T-cell (primary cell): ENCODE measurements around the gene MKNK1. TPM values are rescaled to one million over a fixed set of nuclear protein-coding genes. Genes with fewer than 3 reads are reported as not detected.
A peak's percentile ranks its signal among the peaks of the same experiment; 100 is the strongest.

Experiments used
- ATAC-seq, 4 experiments: fragments of 200-7000 bp in 3 of 4; fragments of 150-1000 bp in 1 of 4; cut with Tn5 transposase; replicated peaks in 1 of 4; 1 replicate in 3 of 4; 2 replicates in 1 of 4; pipeline ENCODE4 v1.10.0; 2021; ENCODE audit warnings: moderate library complexity in 3 of 4, mild to moderate bottlenecking in 2 of 4, moderate number of reproducible peaks in 1 of 4
- CTCF ChIA-PET, 2 donors: fragments of 300-600 bp; sonication (Branson Sonifier 250); formaldehyde crosslinking; loops; one replicate each; lab custom pipeline; 2022; ENCODE audit warnings: antibody characterized with exemption in 2 of 2; lab: Charles Lee
- POLR2A ChIA-PET, 2 donors: fragments of 300-600 bp; sonication (Branson Sonifier 250); formaldehyde crosslinking; loops; one replicate each; lab custom pipeline; 2022; ENCODE audit warnings: antibody characterized with exemption in 2 of 2; lab: Charles Lee
- DNase-seq, 35 experiments: peaks; one replicate each; pipeline versions ENCODE4 v3.0.0 to v3.0.0-alpha.2; 2013 to 2023
- H3K27ac ChIP-seq: one replicate; pipeline ENCODE4 v1.5.1; 2013; ENCODE audit warnings: low read length
- H3K27me3 ChIP-seq, 2 experiments: replicated peaks in 1 of 2; 1 replicate in 1 of 2; 2 replicates in 1 of 2; pipeline versions ENCODE4 v1.6.1 to v1.7.0; 2013; ENCODE audit warnings: low read length in 1 of 2, mixed read lengths in 1 of 2; ENCODE audit not compliant: control insufficient read depth in 2 of 2, insufficient read depth in 2 of 2; ENCODE audit errors: extremely low read depth in 1 of 2
- H3K36me3 ChIP-seq, 2 donors: 1 replicate in 1 of 2; 2 replicates in 1 of 2; pipeline versions ENCODE4 v1.6.1 to v1.7.0; 2013; ENCODE audit warnings: low read length in 1 of 2; ENCODE audit not compliant: control insufficient read depth in 2 of 2, insufficient read depth in 1 of 2; ENCODE audit errors: extremely low read depth in 1 of 2
- H3K4me1 ChIP-seq, 2 experiments: 1 replicate in 1 of 2; 2 replicates in 1 of 2; pipeline versions ENCODE4 v1.6.1 to v1.7.0; 2013; ENCODE audit warnings: low read length in 2 of 2, mixed read lengths in 1 of 2; ENCODE audit not compliant: insufficient read depth in 2 of 2, control insufficient read depth in 1 of 2; ENCODE audit errors: extremely low read depth in 1 of 2
- H3K4me3 ChIP-seq, 2 donors: 1 replicate in 1 of 2; 2 replicates in 1 of 2; pipeline versions ENCODE4 v1.5.1 to v1.7.0; 2013; ENCODE audit warnings: mild to moderate bottlenecking in 2 of 2, low read length in 1 of 2, moderate library complexity in 1 of 2; ENCODE audit not compliant: control insufficient read depth in 1 of 2; ENCODE audit errors: extremely low read depth in 1 of 2
- H3K9me3 ChIP-seq: 2 replicates; pipeline ENCODE4 v1.7.0; 2013
- H3K27ac Mint-ChIP-seq, 2 donors: one replicate each; pipeline ENCODE4 v1.8.0; 2020 to 2021; ENCODE audit warnings: mild to moderate bottlenecking in 2 of 2, mixed read lengths in 2 of 2
- H3K27me3 Mint-ChIP-seq, 2 donors: one replicate each; pipeline ENCODE4 v1.8.0; 2021 to 2022; ENCODE audit warnings: mixed read lengths in 2 of 2
- H3K36me3 Mint-ChIP-seq: one replicate; pipeline ENCODE4 v1.8.0; 2021; ENCODE audit warnings: mixed read lengths
- H3K4me1 Mint-ChIP-seq, 3 donors: one replicate each; pipeline ENCODE4 v1.8.0; 2020 to 2022; ENCODE audit warnings: mixed read lengths in 3 of 3, mild to moderate bottlenecking in 1 of 3
- H3K4me3 Mint-ChIP-seq, 3 donors: one replicate each; pipeline ENCODE4 v1.8.0; 2020 to 2022; ENCODE audit warnings: mild to moderate bottlenecking in 3 of 3, mixed read lengths in 3 of 3, moderate library complexity in 3 of 3
- H3K9me3 Mint-ChIP-seq, 3 donors: one replicate each; pipeline ENCODE4 v1.8.0; 2020 to 2022; ENCODE audit warnings: mixed read lengths in 3 of 3
- WGBS: methylation state at CpG from one replicate; pipeline ENCODE4 v1.1.5; 2013; ENCODE audit warnings: missing lambda C conversion rate; ENCODE audit not compliant: insufficient coverage; 5-methylcytosine and 5-hydroxymethylcytosine counted together
- total RNA-seq, 35 experiments: library from RNA in 6 of 35; stranded (reverse) in 6 of 35; fragments of 120-200 nt in 1 of 35; gene quantifications; one replicate each; pipeline versions ENCODE4 v1.2.1 to v1.2.4 and lab custom pipeline; 2013 to 2026

Gene MKNK1
- total RNA-seq, 5 donors from 2014 or later (not counting 1 experiment from before 2014, with no cell fraction given) = 41.4 to 54.5 (median 52.7) TPM

DNA sequence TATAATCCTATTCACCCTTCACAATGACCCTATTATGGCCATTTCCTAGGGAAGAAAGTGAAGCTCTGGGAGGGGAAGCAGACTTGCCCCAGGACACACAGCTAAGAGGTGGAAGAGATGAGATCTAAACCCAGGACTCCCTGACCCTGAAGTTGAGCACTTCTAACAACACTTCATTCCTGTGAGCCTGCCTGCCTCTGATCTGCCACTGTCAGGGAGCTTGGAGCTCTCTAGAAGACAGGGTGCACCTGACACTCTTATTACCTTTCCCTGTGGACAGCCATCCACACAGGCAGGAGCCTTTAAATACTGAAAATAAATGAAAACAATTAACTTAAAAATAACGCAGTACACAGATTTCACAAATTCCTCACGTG, 599 bp downstream of the MKNK1 start:
- ATAC-seq (peak in 2 of 4 experiments; percentile 3), DNase-seq (peak in 1 of 35 experiments; percentile 26)
- Mint-ChIP-seq H3K4me3 (peak overlapping the region; percentile 90 to 93 (median 92)), H3K27me3 (no peaks in the 10 kb centered on the region), H3K27ac (peak overlapping the region; percentile 87 to 95), H3K9me3 (no peaks in the 10 kb centered on the region), H3K4me1 (peaks cover 67 to 76% (median 71%) of the 10 kb centered on the region in 3 donors), H3K36me3 (peaks cover 11% of the 10 kb centered on the region)
- no peaks in the 10 kb centered on the region for H3K9me3 ChIP-seq
- CTCF ChIA-PET = interaction anchor here (1.1 to 1.9 kb wide), 3 partner anchors 11 to 70 kb away, joined by 3 to 8 read pairs (median 7); partner anchors contain the start of gene MOB3C (in 1 of the 2)
- POLR2A ChIA-PET = interaction anchor here (1.4 to 1.8 kb wide), 2 partner anchors 70 to 72 kb away, joined by 4 to 5 read pairs; no protein-coding TSS in a partner anchor
- peak overlapping the region; percentile 60 for H3K27ac ChIP-seq
- H3K36me3 ChIP-seq = peaks cover 0 to 6% of the 10 kb centered on the region in 2 donors
- H3K4me3 ChIP-seq = peak overlapping the region; percentile 83 to 93
- H3K27me3 ChIP-seq = no peaks in the 10 kb centered on the region
- 0% methylated on average over 1 of the region's 2 CpGs for WGBS
- H3K4me1 ChIP-seq = peaks cover 12 to 43% of the 10 kb centered on the region in 2 experiments

DNA sequence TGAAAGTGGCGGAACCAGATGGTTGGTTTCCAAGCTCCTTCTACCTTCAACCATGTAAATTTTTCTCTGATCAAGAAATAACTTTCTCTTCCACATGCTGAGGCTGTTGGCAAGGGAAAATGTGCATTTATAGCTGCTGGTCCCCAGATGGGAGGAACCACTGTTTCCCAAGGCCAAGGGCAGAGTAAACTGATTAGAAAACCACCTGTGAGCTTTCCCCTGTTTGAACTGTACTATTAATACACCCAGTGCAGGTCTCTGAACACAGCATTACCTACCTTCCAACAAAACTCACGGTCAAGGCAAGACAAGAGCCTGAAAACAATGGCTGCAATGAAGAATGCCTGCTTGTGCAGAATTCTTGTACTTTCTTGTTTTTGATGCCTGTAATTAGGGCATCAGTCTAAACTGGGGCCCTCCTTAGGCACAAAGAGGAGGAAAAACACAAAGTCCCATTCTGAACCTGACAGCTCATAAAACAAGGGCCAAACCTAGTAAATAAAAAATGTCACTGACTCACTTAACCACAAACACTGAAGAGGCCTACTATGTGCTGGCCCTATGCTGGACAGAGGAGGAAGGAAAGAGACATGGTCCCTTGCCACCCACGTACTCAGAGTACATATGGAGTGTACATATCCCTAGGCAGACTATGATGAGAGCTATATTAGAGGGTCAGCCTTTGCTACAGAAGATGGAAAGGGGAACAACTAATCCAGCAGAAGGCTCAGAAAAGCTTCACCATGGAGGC, 2.6 kb downstream of the MKNK1 start:
- H3K9me3 Mint-ChIP-seq = no peaks in the 10 kb centered on the region
- 100% methylated on average over 1 of the region's 3 CpGs for WGBS
- Histone ChIP-seq H3K4me3 (no peak overlapping the region), H3K27ac (no peak overlapping the region), H3K9me3 (no peaks in the 10 kb centered on the region), H3K27me3 (no peaks in the 10 kb centered on the region), H3K36me3 (no peaks in the 10 kb centered on the region), H3K4me1 (peaks cover 12 to 43% of the 10 kb centered on the region in 2 experiments)
- H3K27ac Mint-ChIP-seq = peak overlapping the region in 1 of 2 donors; percentile 45
- H3K27me3 Mint-ChIP-seq = no peaks in the 10 kb centered on the region
- peaks cover 76 to 88% (median 79%) of the 10 kb centered on the region in 3 donors for H3K4me1 Mint-ChIP-seq
- CTCF ChIA-PET = no interaction called here
- H3K36me3 Mint-ChIP-seq = peaks cover 13% of the 10 kb centered on the region
- ATAC-seq (no peak), DNase-seq (no peak)
- peak overlapping the region in 2 of 3 donors; percentile 29 to 45 for H3K4me3 Mint-ChIP-seq
- POLR2A ChIA-PET = no interaction called here

DNA sequence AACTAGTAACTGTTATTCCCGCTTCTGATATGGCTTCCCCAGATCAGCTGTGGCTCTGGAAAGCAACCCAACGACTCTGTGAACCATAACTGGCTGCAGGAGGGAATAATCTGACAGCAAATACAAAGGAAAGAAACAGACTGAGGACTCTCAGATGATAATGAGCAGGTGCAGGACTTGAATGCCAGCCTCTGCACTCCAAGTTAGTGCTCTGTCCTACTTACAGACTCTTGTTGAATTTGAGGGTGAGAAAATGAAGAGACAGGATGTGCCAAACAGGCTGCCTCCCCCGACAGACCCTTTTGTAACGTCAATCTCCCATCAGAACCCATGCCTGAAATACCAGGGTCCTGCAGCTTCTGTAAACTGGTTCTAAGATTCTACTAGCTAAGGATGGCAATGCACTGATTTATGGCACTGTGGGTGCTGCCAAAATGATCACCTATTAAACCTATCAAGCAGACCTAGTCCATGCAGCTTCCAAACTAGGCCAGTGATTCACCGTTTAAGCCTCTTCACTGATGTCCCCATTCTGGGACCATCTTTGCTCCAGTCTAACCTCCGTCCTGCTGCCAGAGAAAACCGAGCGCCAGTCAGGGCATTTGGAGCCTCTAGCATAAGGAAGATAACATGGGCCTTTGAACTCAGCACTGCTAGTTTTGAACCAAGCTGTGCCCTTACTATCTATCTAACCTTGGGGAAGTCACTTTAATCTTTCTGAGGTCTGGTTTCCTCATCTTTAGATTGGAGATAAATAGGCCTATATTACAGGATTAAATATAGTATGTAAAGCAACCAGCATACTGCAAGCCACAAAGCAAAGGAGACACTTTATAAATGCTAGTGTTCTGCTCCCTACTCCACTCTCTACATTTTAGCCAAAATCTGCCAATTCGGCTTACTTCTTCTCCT, 4.8 kb downstream of the MKNK1 start:
- no peaks in the 10 kb centered on the region for H3K27me3 ChIP-seq
- Mint-ChIP-seq H3K36me3 (peaks cover 15% of the 10 kb centered on the region), H3K27me3 (no peaks in the 10 kb centered on the region), H3K27ac (peak overlapping the region; percentile 78 to 79), H3K4me3 (peak overlapping the region in 1 of 3 donors; percentile 4), H3K9me3 (no peaks in the 10 kb centered on the region), H3K4me1 (peaks cover 76 to 86% (median 76%) of the 10 kb centered on the region in 3 donors)
- WGBS = 68% methylated on average over 9 of the region's 9 CpGs
- peaks cover 9 to 38% of the 10 kb centered on the region in 2 experiments for H3K4me1 ChIP-seq
- ChIA-PET CTCF (no interaction called here), POLR2A (interaction anchor here in 1 of 2 donors (0.6 kb wide), 2 partner anchors 59 to 186 kb away, joined by 3 to 4 read pairs; no protein-coding TSS in a partner anchor)
- no peaks in the 10 kb centered on the region for H3K36me3 ChIP-seq
- no peak for ATAC-seq
- no peak for DNase-seq
- no peak overlapping the region for H3K27ac ChIP-seq
- no peaks in the 10 kb centered on the region for H3K9me3 ChIP-seq
- H3K4me3 ChIP-seq = no peak overlapping the region

DNA sequence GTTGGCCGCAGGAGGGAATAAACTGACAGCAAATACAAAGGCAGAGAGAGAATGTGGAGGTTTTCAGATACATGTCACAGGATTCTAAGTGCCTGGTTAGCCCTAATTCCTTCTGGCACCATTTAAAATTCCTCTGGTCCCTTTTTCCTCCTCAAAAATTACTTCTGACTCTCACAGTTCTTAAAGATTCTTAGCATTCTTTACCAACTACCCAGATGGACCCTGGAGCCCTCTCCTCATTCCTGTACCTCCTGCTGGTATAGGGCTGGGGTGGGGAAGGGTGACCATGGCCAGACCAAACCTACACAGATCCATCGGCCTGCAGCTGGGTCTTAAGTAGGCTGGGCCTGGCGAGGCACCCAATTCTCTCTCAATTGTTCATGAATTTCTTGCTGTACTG, 7.2 kb downstream of the MKNK1 start:
- Mint-ChIP-seq H3K36me3 (peaks cover 39% of the 10 kb centered on the region), H3K27me3 (no peaks in the 10 kb centered on the region), H3K27ac (peak overlapping the region; percentile 50), H3K9me3 (no peaks in the 10 kb centered on the region), H3K4me1 (peaks cover 63 to 72% (median 64%) of the 10 kb centered on the region in 3 donors), H3K4me3 (no peak overlapping the region)
- CTCF ChIA-PET = interaction anchor here in 1 of 2 donors (0.9 kb wide), 1 partner anchor 19 kb away, joined by 3 read pairs; no protein-coding TSS in a partner anchor
- no peak overlapping the region for H3K27ac ChIP-seq
- H3K9me3 ChIP-seq = no peaks in the 10 kb centered on the region
- POLR2A ChIA-PET = no interaction called here
- H3K4me3 ChIP-seq = no peak overlapping the region
- peaks cover 3 to 23% of the 10 kb centered on the region in 2 experiments for H3K4me1 ChIP-seq
- peaks cover 6 to 20% of the 10 kb centered on the region in 2 donors for H3K36me3 ChIP-seq
- no CpG with 5 or more reads among the region's 3 CpGs for WGBS
- ATAC-seq = no peak
- no peak for DNase-seq
- no peaks in the 10 kb centered on the region for H3K27me3 ChIP-seq

DNA sequence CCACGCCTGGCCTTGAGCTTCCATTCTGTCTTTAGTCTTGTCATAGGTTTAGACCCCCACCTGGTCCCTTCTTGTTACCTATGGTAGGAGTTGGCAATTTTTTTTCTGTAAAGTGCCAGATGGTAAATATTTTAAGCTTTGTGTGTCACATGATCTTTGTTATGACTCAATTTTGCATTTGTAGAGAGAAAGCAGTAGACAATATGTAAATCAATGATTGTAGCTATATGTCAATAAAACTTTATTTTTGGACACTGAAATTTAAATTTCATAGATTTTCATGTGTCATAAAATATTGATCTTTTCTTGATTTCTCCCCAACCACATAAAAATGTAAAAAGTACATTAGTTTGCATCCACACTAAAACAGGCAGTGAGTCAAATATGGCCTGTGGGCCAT, 8.0 kb downstream of the MKNK1 start:
- CTCF ChIA-PET = no interaction called here
- no peak overlapping the region for H3K27ac Mint-ChIP-seq
- ATAC-seq (no peak), DNase-seq (no peak)
- H3K27me3 ChIP-seq = no peaks in the 10 kb centered on the region
- POLR2A ChIA-PET = no interaction called here
- H3K4me3 ChIP-seq = no peak overlapping the region
- peaks cover 55 to 65% (median 56%) of the 10 kb centered on the region in 3 donors for H3K4me1 Mint-ChIP-seq
- H3K4me1 ChIP-seq = peaks cover 3 to 23% of the 10 kb centered on the region in 2 experiments
- H3K4me3 Mint-ChIP-seq = peak overlapping the region in 1 of 3 donors; percentile 23
- H3K27ac ChIP-seq = no peak overlapping the region
- no CpG with 5 or more reads among the region's 1 CpG for WGBS
- H3K9me3 Mint-ChIP-seq = no peaks in the 10 kb centered on the region
- H3K27me3 Mint-ChIP-seq = no peaks in the 10 kb centered on the region
- H3K9me3 ChIP-seq = no peaks in the 10 kb centered on the region
- H3K36me3 ChIP-seq = peaks cover 13 to 27% of the 10 kb centered on the region in 2 donors
- H3K36me3 Mint-ChIP-seq = peaks cover 43% of the 10 kb centered on the region

DNA sequence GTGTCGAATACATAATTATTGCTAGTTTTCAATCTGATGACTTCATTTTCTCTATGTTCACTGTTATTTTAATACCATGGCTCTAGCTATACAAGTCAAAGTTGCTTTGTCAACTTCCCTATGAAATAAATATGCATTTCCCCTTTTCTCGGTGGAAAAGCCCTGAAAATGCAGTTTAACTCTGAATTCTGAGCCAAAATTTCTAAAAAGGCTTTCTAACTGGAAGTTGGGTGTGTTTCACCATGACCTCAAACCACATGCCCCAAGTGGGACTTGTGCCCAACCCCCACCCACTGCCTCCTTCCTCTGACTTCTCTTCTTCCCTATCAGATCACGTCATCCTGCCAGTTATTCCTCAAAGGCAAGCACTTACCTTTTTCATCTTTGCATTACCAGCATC, 8.9 kb downstream of the MKNK1 start:
- H3K4me1 Mint-ChIP-seq = peaks cover 45 to 58% (median 50%) of the 10 kb centered on the region in 3 donors
- no peak overlapping the region for H3K27ac ChIP-seq
- WGBS = 43% methylated on average over 2 of the region's 3 CpGs
- DNase-seq (peak in 2 of 35 experiments; percentile 19 to 27), ATAC-seq (no peak)
- H3K9me3 ChIP-seq = no peaks in the 10 kb centered on the region
- H3K4me1 ChIP-seq = peaks cover 3 to 23% of the 10 kb centered on the region in 2 experiments
- H3K36me3 Mint-ChIP-seq = peaks cover 52% of the 10 kb centered on the region
- CTCF ChIA-PET = no interaction called here
- H3K4me3 Mint-ChIP-seq = peak overlapping the region in 1 of 3 donors; percentile 23
- POLR2A ChIA-PET = no interaction called here
- no peaks in the 10 kb centered on the region for H3K27me3 ChIP-seq
- H3K27ac Mint-ChIP-seq = peak overlapping the region in 1 of 2 donors; percentile 12
- no peaks in the 10 kb centered on the region for H3K9me3 Mint-ChIP-seq
- H3K36me3 ChIP-seq = peaks cover 17 to 30% of the 10 kb centered on the region in 2 donors
- no peaks in the 10 kb centered on the region for H3K27me3 Mint-ChIP-seq
- no peak overlapping the region for H3K4me3 ChIP-seq
